GOT3 (cell line): ENCODE measurements around the gene RNASEH1.
"Not testable (repeated sequence)": the region's sequence is repeated elsewhere in the genome, so short reads cannot be mapped to it uniquely, and the experiment has no call there.

Experiments used
- DNase-seq: peaks from one replicate; lab custom pipeline; 2025; ENCODE audit warnings: mixed read lengths; lab: John Stamatoyannopoulos, UW

RNASEH1 gene

GRCh38 chr2:3518496-3519254 is 39.5 kb downstream of the RNASEH1 start:
- peak; percentile 98 for DNase-seq

- no peak for DNase-seq
Observed at GRCh38 chr2:3517948-3518495, 40.1 kb downstream of the RNASEH1 start.

GRCh38 chr2:3516831-3517230 is 41.3 kb downstream of the RNASEH1 start:
- no peak for DNase-seq

- not testable (repeated sequence) for DNase-seq
Observed at GRCh38 chr2:3515438-3515837, 42.7 kb downstream of the RNASEH1 start.

- DNase-seq: no peak
Observed at GRCh38 chr2:3513026-3513810, 44.9 kb downstream of the RNASEH1 start.

- no peak for DNase-seq
Observed at GRCh38 chr2:3512086-3512485, 46.0 kb downstream of the RNASEH1 start.

- no peak for DNase-seq
Observed at GRCh38 chr2:3505771-3506170, 52.4 kb downstream of the RNASEH1 start.

- DNase-seq: no peak
Observed at GRCh38 chr2:3504741-3505140, 53.4 kb downstream of the RNASEH1 start.

- no peak for DNase-seq
Observed at GRCh38 chr2:3503483-3503882, 54.6 kb downstream of the RNASEH1 start.

- no peak for DNase-seq
Observed at GRCh38 chr2:3503046-3503445, 55.1 kb downstream of the RNASEH1 start.

GRCh38 chr2:3500326-3500899 is 57.7 kb downstream of the RNASEH1 start:
- no peak for DNase-seq

- DNase-seq: no peak
Observed at GRCh38 chr2:3498783-3499394, 59.2 kb downstream of the RNASEH1 start.

- DNase-seq: not testable (repeated sequence)
Observed at GRCh38 chr2:3496708-3497080, 61.4 kb downstream of the RNASEH1 start.
